Bone marrow (tissue), 2 donors: ENCODE measurements around the gene ETS2.
A peak's percentile ranks its signal among the peaks of the same experiment; 100 is the strongest.
"Not testable (repeated sequence)": the region's sequence is repeated elsewhere in the genome, so short reads cannot be mapped to it uniquely, and the experiment has no call there.

Experiments
- DNase-seq, 2 donors: peaks; one replicate each; lab custom pipeline; 2025; lab: John Stamatoyannopoulos, UW

Gene ETS2

DNA sequence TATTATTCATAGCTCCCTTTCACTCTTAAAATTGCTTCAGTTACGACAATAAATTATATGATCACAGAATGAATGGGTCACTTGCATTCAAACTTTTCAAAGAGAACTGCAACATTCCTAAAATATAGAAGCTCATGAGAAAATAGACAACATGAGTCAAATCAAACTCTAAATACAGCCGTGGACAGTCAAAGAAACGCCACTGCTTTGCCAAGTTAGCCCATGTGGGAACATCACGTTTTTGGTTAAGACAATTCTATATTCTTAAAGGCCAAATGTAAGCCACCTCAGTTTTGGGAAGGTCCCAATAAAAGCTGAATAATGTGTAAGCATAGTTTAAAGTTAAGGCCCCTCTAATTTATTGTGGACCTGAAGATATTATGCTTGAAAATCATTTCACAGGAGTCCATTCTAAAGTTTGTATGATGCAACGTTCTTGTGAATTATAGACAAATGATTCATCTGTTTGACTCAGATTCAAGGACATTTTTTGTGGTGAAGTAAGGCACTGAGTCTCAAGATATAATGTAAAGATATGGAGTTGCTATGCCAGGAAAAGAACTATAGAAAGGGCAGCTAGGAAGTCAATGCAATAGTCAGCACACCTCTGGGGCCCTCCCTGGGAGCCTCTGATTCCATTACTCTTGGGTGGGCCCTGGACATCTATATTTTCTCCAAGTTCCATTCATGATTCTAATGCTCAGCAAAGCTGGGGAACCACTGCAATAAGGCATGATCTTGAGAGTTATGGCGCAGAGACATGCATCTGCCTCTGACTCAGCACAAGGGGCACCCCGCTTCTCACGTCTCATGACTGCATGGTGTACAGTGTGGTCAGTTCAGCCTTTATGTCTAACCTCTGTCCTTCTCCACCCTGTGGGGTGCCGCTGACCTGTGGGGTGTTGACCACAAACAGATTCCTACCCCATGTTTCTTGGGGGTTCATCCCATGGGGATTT is 33.9 kb downstream of the ETS2 start:
- DNase-seq: peak in 1 of 2 donors; percentile 48

DNA sequence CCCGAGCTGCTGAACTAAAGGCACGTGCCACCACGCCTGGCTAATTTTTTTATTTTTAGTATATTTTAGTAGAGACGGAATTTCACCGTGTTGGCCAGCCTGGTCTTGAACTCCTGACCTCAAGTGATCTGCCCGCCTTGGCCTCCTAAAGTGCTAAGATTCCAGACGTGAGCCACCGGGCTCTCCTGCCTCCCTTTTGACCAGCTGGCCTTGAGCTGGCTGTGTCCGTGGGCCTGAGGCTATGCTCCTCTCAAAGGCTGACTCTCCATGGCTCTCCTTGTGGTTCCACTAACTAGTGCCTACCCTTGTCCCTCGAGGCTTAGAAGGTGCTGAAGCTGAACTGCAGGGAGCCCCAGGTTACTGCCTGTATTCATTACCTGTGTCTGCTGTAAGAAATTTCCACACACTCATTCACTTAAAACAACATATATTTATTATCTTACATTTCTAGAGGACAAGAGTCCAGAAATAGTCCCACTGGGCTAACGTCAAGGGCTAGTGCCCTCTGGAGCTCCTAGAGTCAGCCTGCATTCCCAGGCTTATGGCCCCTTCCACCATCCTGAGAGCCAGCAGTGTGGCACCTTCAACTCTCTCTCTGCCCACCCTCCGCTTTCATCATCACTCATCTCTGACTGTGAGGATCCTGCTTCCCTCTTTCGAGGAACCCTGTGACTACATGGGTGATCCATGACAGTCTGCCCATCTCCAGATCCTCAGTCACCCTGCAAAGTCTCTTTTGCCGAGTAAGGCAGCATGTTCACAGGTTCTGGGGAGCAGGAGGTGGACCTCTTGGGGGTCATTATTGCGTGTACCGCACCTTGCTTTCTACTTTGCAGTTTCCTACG is 34.9 kb downstream of the ETS2 start:
- DNase-seq: no peak

DNA sequence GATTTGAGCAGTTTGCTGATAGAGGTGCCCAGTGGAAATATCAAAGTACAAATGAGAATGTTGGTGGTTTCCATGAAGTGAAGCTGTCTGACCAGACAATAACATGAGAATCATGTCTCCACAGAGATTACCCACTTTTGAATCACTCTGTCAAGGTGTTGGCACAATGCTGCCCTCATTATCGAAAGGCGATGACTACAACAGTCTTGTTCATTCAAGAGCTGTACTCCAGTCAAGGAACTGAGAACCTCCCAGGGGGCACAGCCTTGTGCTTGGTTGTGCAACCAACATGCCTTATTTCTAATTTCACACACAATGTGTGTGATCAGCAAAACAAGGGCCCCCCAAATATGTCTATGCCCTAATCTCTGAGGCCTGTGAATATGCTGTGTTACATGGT is 35.7 kb downstream of the ETS2 start:
- no peak for DNase-seq

DNA sequence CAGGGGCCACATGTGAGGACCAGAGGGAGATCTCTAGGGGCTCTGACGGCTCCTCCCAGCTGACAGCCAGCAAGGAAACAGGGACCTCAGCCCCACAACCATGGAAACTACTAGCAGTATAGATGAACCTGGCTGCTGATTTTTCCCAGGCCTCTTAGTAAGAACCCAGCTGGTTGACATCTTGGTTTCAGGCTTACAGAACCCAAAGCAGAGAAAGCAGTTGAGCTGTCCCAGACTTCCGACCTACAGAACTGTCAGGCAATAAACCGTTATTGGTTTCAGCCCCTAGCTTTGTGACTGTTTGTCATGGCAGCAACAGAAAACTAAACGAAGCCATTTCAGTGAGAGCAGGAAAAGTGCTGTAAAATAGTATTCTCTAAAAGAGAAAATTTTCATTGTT is 36.4 kb downstream of the ETS2 start:
- DNase-seq: no peak

DNA sequence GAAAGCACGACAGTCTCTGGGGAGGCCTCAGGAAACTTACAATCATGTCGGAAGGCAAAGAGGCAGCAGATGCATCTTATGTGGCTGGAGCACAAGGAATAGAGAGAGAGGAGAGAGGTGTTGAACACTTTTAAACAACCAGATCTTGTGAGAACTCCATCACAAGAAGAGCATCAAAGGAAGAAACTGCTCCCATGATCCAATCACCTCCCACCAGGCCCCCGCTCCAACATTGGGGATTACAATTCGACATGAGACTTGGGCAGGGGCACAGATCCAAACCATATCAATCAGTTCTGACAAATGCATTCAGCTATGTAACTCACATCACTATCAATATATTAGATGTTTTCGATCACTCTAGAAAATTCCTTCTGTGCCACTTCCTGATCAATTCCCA is 37.6 kb downstream of the ETS2 start:
- no peak for DNase-seq

DNA sequence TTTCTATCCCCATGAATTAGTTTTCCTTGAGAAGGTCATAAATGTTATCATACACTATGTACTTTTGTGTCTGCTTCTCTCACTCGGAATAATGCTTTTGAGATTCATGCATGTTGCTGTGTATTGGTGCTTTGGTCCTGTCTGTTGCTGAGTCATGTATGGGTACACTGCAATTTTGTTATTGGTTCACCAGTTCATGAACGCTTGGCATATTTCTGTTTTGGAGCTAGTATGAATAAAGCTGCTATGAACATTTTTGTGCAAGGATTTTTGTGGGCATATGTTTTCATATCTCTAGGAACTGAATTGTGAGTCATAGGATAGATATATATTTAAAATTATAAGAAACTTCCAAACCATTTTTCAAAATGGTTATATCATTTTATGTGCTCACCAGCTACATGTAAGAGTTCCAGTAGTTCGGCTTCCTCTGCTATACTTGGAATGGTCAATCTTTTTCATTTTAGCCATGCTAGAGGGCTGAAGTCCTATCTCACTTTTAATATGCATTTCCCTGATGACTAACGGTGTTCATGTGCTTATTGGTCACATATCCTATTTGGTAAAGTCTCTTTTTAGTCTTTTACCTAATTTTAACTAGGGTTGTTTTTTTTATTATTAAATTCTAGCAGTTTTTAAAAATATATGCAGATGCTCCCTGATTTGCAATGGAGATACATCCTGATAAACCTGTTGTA is 38.2 kb downstream of the ETS2 start:
- DNase-seq: no peak

DNA sequence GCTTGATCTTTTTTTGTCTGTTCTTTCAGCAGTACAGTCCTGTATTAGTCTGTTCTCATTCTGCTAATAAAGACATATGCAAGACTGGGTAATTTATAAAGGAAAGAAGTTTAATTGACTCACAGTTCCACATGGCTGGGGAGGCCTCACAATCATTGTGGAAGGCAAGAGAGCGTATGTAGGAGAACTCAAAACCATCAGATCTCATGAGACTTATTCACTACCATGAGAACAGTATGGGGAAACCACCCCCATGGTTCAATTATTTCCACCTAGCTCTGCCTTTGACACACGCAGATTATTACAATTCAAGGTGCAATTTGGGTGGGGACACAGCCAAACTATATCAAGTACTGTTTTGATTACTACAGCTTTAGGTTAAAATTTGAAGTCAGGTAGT is 39.6 kb downstream of the ETS2 start:
- DNase-seq: not testable (repeated sequence)

DNA sequence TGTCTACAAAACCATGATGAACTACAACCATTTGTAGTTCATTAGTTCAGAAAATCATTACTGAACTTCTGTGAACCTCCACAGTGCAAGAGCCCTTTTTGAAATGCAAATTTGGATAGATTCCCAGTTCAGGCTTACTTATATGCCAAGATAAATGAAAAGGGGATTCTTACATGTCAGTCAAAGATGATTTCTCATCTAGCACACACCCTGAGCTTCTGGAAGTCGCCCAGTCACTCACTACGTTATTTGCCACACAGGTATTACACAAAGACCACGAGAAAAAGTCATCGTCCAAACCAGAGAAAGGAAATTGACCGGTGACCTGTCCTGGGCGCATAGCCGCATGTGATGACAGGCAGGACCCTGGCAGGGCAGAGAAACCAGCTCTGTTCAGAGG is 41.8 kb downstream of the ETS2 start:
- DNase-seq: no peak

DNA sequence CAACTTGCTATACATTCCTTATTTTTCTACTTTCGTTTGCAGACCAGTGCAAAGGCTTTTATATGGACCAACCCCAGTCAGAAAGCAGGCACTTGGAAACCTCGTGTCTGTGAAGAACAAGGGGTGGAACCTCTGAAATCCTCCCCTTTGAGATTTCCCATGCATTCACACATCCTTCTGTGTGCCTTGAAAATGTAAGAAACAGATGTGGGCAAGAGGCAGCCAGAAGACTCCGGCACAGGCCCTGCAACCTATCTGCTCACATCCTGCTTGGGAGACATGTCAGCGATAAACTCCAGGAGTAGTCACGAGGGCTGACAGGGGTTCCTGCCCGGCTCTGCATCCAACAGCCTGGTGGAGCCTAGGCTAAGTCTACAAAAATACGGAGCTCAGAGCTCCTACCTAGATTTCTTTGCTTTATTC is 42.5 kb downstream of the ETS2 start:
- DNase-seq: no peak

DNA sequence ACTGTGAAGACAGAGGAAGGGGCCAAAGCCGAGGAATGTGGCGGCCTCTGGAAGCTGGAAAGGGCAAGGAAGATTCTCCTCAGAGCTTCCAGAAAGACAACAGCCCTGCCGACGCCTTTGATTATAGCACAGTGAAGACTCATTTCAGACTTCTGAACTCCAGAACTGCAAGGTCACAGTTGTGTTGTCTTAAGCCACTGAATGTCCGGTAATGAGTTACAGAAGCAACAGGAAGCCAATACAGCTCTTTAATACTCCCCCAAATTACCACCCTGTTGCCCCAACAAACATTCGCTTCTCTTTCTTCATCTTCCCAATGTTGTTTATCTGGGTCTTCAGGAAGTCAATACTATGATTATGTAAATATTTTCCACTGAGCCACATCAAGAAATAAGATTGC is 44.0 kb downstream of the ETS2 start:
- no peak for DNase-seq

DNA sequence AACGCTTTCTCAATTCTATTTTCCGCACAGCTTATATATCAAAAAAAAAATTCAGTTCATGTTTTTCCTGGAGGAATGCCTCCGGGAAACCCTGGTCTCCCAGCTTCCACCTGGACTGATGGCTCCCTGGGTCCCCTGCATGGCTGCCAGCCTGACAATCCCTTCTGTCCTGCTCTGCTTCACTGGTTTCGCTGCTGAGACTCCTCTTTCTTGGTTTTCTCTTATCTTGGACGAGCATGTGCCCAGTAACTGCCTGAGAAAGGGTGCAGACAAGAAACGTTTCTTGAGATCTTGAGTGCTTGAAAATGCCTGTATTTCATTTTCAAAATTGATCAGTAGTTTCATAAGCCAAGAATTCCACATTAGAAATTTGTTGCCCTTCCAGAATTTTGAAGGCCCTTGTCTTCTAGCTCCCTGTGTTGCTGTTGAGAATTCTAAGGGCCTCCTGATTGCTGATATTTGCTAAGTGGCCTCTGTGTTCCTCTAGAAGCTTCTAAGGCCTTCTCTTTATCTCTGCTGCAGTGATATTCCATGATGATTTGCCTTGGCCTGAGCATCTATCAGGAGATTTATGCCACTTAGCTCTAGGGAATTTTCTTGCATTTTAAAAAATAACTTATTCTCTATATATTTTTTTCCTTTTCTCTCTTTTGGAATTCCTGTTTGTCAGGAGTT is 44.7 kb downstream of the ETS2 start:
- no peak for DNase-seq

DNA sequence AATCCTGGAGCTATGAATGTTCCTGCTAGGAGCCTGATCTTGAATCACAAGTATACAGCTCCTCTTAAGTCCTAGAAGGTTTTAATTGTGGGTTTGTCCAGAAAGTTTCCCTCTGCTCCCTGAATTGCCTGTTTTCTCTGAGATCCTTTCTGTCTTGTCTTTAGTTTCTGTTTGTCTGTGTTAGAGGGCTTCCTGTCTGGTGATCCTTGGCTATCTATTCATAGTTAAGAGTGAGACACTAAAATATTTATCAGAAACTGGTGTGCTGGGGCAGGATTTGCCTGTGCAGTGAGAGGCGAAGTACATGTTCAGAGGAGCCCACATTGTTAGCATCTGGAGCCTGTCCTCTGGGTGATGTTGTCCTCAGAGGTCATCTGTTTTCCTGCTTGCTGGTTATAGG is 45.4 kb downstream of the ETS2 start:
- no peak for DNase-seq

DNA sequence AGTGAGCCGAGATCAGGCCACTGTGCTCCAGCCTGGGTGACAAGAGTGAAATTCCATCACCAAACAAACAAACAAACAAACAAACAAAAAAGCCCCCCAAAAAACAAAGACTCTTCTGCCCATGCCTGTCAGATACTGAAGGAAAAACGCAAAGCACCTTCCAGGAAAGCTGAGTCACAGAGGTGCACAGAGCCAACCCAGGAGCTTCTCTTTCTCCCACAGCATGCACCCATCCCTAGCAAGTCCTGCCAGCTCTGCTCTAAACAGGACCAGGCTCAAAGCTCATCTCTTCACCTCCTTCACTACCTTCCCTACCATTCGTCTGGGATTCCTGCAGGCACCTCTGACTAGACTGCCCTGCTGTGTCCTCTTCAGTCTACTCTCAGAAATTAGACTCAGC is 46.5 kb downstream of the ETS2 start:
- no peak for DNase-seq

DNA sequence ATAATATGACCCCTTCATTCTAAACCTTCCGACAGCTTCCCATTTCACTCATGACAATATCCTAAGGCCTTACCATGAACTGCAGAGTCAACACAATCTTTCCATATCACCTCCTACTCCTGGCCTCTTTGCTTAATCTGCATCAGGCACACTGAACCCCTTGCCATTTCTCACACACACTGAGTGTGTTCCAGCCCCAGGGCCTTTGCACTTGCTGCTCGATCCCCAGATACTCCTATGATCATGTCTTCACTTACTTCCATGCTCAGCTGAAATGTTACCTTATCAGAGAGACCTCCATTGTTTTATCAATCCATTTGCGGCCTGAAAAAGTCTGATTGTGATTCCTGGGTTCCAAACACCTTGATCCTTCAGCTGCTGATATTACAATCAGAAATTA is 47.0 kb downstream of the ETS2 start:
- DNase-seq: no peak

DNA sequence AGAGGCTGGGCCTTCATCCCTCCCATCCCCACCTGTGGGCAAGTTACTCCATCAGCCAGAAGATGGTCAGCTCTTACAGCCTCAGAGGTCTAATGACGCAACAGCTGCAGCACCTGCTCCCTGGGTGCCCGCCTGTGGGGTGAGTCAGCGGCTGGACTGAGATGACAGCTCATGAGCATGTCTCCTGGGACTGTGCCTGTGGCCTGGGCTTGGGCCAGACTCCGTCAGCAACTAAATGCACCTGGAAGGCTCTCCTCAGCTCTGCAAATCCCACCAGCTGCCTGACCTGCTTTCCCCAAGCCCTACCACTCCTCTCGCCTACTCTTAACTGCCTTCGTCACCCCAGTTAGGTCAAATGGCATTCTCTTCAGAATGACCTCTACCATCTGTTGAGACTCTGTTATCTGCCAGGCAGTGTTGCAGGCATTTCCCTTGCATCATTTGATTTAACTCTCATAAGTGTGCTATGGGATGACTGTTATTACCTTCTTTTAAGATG is 47.7 kb downstream of the ETS2 start:
- no peak for DNase-seq

DNA sequence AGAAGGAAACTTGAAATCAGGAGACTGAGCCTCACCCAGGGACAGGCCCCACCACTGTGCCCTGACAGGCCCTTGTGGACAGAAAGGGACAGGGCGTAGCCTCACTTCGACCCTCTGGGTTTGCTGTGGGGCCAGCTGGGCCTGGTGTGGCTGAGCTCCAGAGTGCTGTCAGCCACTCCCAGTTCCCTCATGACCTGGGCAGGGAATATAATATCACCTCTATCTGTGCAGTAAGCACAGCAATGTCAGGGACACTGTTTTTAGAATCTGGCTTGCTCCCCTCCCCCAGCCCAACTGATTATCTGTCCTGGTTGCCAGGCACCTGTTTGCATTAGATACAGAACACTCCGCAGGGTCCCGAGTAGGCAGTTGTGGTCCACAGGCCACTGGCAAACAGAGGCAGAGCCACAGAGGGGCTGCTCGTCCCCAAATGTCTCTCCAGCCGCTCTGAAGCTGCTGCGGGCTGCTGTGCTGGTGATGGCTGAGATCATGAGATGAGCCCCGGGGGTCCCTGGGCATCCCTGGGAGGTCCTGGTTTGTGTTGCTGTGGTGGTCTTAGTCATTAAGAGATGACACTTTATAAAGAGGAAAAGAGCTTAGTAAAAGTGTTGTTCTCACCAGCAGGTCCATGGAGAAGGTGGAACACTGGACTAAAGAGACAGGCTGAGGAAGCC is 51.6 kb downstream of the ETS2 start:
- no peak for DNase-seq

DNA sequence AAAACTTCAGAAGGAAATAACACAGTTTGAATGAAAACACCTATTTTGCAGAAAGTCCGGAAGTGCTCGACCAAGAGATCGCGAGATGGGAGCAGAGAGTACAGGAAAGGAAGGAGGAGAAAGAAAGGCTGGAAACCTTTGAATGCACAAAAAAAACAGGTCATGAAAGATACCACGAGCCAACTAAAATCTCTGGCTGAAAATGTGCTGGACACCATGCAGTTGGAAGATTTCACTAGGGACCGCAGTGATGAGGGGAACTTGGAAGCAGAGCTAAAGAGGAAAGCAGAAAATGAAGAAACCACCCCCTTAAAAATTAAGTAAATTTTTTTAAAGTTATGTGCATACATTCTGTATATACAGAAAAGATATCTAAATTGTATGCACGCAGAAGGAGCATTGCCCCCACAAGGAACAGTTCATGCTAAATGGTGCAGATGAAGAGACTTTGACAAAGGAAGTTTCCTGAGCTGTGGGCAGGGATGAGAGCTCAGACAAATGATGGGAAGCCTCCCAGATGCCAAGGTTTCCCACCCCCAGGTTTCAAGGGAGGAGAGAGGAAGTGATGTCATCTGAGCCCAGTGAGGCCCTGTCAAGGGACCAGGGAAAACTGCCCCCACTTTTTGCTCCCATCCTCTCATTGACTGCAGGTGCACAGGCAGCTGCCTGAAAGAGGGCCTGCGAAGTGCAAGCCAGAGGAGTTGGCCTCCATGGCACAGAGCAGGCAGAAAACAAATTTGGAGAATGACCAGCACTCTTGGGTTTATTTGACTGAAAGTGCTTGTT is 52.5 kb downstream of the ETS2 start:
- DNase-seq: no peak

DNA sequence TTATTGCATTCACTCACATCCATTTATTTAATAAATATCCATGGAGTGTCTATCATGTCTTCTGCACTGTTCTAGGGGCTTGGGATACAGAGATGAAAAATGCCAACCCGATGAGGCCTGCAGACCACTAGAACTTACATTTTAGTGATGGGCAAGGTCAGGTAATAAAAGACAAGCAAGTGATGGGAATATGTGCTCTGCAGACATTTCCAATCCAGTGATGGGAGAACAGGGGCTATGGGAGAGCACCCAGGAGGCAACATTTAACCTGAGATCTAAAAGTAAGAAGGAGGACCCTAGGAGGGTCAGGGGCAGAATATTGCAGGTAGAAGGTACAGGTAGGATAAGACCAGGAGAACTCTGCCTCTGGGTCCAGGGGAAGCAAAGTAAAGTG is 53.1 kb downstream of the ETS2 start:
- no peak for DNase-seq

DNA sequence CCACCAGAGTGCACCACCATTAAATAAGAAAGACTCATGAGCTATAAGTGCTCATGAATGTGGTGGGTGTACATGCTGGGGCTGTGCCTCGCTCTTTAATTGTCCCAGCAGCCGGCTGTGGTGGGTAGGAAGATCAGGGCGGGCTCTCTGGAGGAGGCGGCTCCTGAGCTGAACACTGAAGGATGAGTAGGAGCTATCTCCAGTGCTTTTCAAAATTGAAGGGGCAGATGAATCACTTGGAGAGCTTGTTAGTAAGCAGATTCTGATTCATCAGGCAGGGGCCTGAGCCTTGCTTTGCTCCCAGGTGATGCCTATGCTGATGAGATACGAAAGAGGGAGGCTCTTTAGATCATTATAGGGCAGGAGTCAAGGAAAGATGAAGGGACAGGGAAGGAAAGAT is 54.1 kb downstream of the ETS2 start:
- DNase-seq: no peak

DNA sequence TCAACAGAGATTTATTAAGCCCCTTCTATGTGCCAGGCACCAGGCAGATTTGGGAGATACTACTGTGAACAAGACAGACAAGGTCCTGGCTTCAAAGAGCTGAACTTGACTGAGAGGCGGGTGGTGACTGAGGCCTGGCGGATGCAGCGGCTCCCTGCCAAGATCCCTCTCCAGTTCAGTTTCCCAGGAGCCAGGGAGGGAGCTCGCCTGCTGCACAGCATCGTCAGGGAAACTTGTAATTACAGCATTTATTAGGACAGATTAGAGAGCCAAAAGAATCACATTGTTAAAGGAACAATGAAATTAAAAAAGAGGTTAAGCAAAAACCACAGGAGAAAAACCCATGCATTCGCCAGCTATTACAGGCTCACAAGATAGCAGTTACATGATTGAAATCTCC is 55.3 kb downstream of the ETS2 start:
- DNase-seq: no peak
